Skeletal muscle cell (primary cell): ENCODE measurements around the gene CXCL1.

ENCODE experiments used
- DNase-seq: peaks from one replicate; pipeline ENCODE4 v3.0.0-alpha.2; 2010; ENCODE audit warnings: low read depth
- H3K4me3 ChIP-seq: 2 replicates; pipeline ENCODE4 v1.5.1; 2011; ENCODE audit warnings: low read depth, mild to moderate bottlenecking, control low read depth, low read length, moderate library complexity

Gene CXCL1

GRCh38 chr4:73904491-73904890 lies 35.3 kb downstream of the CXCL1 start:
- H3K4me3 ChIP-seq: no peak overlapping the region
- no peak for DNase-seq

DNA sequence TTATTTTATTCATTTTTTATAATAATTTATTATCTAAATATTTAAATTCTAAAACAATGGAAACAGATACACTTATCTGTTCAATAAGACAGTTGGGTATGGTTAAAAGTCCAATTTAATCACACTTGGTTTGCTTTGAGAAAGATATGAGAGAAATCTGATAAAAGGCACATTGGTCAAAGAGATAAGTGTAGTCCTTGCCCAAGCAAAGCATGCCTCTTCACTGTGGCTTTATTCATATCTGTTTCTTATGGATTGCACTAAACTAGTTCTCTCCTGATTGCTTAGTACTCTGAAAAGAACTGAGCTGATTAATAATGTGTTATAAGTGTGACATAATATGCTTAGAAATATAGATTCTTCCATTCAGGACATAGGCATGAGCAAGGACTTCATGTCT lies 39.8 kb downstream of the CXCL1 start:
- H3K4me3 ChIP-seq: no peak overlapping the region
- no peak for DNase-seq

GRCh38 chr4:73911746-73912145 lies 42.6 kb downstream of the CXCL1 start:
- no peak for DNase-seq
- no peak overlapping the region for H3K4me3 ChIP-seq

DNA sequence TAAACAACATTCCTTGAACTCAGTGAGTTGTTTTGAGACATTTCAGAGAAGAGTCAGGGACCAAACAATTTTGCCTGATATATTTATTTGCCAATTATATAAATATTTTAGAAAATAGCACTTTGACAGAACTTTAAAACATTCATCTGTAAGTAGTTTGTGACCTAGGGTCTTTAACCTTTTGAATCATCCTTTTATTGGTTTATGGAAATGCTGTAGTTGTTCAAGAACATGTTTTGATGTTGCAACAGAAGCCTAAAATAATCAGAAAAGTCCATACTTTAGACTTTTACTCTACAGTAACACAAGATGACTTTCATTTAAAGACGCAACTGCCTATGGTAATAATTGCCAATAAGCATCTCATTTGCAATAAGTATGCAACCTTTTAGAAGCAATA lies 43.0 kb downstream of the CXCL1 start:
- no peak overlapping the region for H3K4me3 ChIP-seq
- DNase-seq: no peak

- no peak overlapping the region for H3K4me3 ChIP-seq
- no peak for DNase-seq
These were observed 44.9 kb downstream of the CXCL1 start for GRCh38 chr4:73914071-73914470.

GRCh38 chr4:73916172-73916925 lies 47.2 kb downstream of the CXCL1 start:
- no peak overlapping the region for H3K4me3 ChIP-seq
- no peak for DNase-seq

DNA sequence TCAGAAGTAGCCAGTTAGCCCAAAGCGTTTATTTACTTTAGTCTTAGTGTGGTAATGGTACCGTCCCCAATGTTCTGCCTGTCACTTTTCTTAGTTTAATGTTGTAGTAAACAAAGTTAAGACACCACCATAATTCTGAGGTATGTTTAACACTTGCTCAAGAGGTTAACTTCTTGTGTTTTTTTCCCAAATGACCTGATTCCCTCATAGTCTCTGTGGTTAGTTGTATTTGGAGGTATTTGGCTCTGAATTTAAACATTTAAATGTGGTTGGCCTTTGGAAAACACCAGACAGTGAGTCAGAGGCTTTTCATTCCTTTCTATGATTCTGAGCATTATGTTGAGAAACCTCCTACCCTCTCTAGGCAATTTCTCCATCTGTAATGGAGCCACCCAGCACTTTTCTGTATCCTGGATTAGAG lies 47.9 kb downstream of the CXCL1 start:
- DNase-seq: peak; percentile 89
- no peak overlapping the region for H3K4me3 ChIP-seq

GRCh38 chr4:73918058-73918457 lies 48.9 kb downstream of the CXCL1 start:
- DNase-seq: no peak
- H3K4me3 ChIP-seq: no peak overlapping the region

GRCh38 chr4:73919691-73920090 lies 50.5 kb downstream of the CXCL1 start:
- H3K4me3 ChIP-seq: no peak overlapping the region
- no peak for DNase-seq
